IMR-90 (cell line): ENCODE data around the gene HSBP1L1. TPM values are rescaled to one million over a fixed set of nuclear protein-coding genes. Genes with fewer than 3 reads are reported as not detected.

Source experiments
- ATAC-seq: fragments of 200-7000 bp; cut with Tn5 transposase; 2 replicates; pipeline ENCODE4 v1.9.1; 2020; ENCODE audit warnings: low read depth, mild to moderate bottlenecking, moderate library complexity
- BruUV-seq: library from RNA; stranded (reverse); fragments of 400-500 nt; replicated peaks from 2 replicates; lab custom pipeline; 2021; lab: Mats Ljungman, UMichigan
- CTCF ChIA-PET: fragments of 300-600 bp; formaldehyde crosslinking; extraction: SDS; loops from one replicate; lab custom pipeline; 2021; ENCODE audit warnings: antibody characterized with exemption; lab: Yijun Ruan, JAX
- POLR2A ChIA-PET: fragments of 300-600 bp; sonication (Branson Sonifier 250); formaldehyde crosslinking; loops from one replicate; lab custom pipeline; 2022; ENCODE audit warnings: antibody characterized with exemption; ENCODE audit not compliant: unreplicated experiment; lab: Charles Lee
- DNase-seq: peaks from one replicate; pipeline ENCODE4 v3.0.0; 2013
- H2AFZ ChIP-seq: replicated peaks from 2 replicates; pipeline ENCODE3; 2013; ENCODE audit warnings: low read length, mild to moderate bottlenecking; ENCODE audit not compliant: poor library complexity
- H2AK5ac ChIP-seq: 2 replicates; pipeline ENCODE4 v1.6.1; 2013; ENCODE audit warnings: low read depth, low read length, inconsistent platforms
- H2AK9ac ChIP-seq: replicated peaks from 2 replicates; pipeline ENCODE3; 2013; ENCODE audit warnings: mild to moderate bottlenecking, low read depth, low read length, moderate library complexity; ENCODE audit not compliant: poor library complexity
- H2BK120ac ChIP-seq: 2 replicates; pipeline ENCODE4 v1.6.1; 2013; ENCODE audit warnings: low read depth, low read length, inconsistent platforms
- H2BK15ac ChIP-seq: 3 replicates; pipeline ENCODE4 v1.6.1; 2013; ENCODE audit warnings: low read depth, low read length, inconsistent platforms
- H2BK20ac ChIP-seq: 2 replicates; pipeline ENCODE4 v1.6.1; 2013; ENCODE audit warnings: low read depth, mild to moderate bottlenecking, inconsistent platforms, low read length, moderate library complexity
- H2BK5ac ChIP-seq: 2 replicates; pipeline ENCODE4 v1.6.1; 2013; ENCODE audit warnings: mild to moderate bottlenecking, low read depth, low read length, inconsistent platforms; ENCODE audit not compliant: poor library complexity, severe bottlenecking
- H3K14ac ChIP-seq: replicated peaks from 2 replicates; pipeline ENCODE4 v1.6.1; 2013; ENCODE audit warnings: low read depth, low read length, inconsistent platforms
- H3K18ac ChIP-seq: 2 replicates; pipeline ENCODE4 v1.6.1; 2013; ENCODE audit warnings: low read depth, low read length, control low read depth
- H3K23ac ChIP-seq: 2 replicates; pipeline ENCODE4 v1.6.1; 2013; ENCODE audit warnings: low read depth, low read length, inconsistent platforms
- H3K27ac ChIP-seq: 2 replicates; pipeline ENCODE4 v1.5.1; 2013; ENCODE audit warnings: mild to moderate bottlenecking, control low read depth, low read length; ENCODE audit not compliant: insufficient read depth
- H3K27me3 ChIP-seq: 2 replicates; pipeline ENCODE4 v1.6.1; 2013; ENCODE audit warnings: low read length; ENCODE audit not compliant: control insufficient read depth, insufficient read depth
- H3K36me3 ChIP-seq: 2 replicates; pipeline ENCODE4 v1.6.1; 2013; ENCODE audit warnings: low read length, mixed read lengths; ENCODE audit not compliant: control insufficient read depth, insufficient read depth
- H3K4ac ChIP-seq: 2 replicates; pipeline ENCODE4 v1.6.1; 2013; ENCODE audit warnings: low read depth, low read length, inconsistent platforms
- H3K4me1 ChIP-seq: 2 replicates; pipeline ENCODE4 v1.6.1; 2013; ENCODE audit warnings: low read length, mixed read lengths; ENCODE audit not compliant: control insufficient read depth, insufficient read depth
- H3K4me2 ChIP-seq: 2 replicates; pipeline ENCODE4 v1.6.1; 2013; ENCODE audit warnings: low read depth, mild to moderate bottlenecking, control low read depth, low read length, moderate library complexity
- H3K4me3 ChIP-seq: 2 replicates; pipeline ENCODE4 v1.5.1; 2013; ENCODE audit warnings: low read depth, mild to moderate bottlenecking, control low read depth, low read length, moderate library complexity; ENCODE audit not compliant: insufficient read depth
- H3K56ac ChIP-seq: 2 replicates; pipeline ENCODE4 v1.6.1; 2013; ENCODE audit warnings: low read length, inconsistent platforms; ENCODE audit not compliant: insufficient read depth; ENCODE audit errors: extremely low read depth
- H3K79me1 ChIP-seq, 2 experiments: 2 replicates each; pipeline ENCODE4 v1.6.1; 2013; ENCODE audit warnings: low read length in 2 of 2, inconsistent platforms in 1 of 2, low read depth in 1 of 2
- H3K9ac ChIP-seq: 2 replicates; pipeline ENCODE4 v1.6.1; 2013; ENCODE audit warnings: low read depth, low read length, control low read depth
- H3K9me1 ChIP-seq: 2 replicates; pipeline ENCODE4 v1.6.1; 2013; ENCODE audit warnings: low read length, inconsistent platforms; ENCODE audit not compliant: insufficient read depth
- H3K9me3 ChIP-seq: 2 replicates; pipeline ENCODE4 v1.6.1; 2013; ENCODE audit warnings: low read length; ENCODE audit not compliant: control insufficient read depth, insufficient read depth
- H4K20me1 ChIP-seq: 2 replicates; pipeline ENCODE4 v1.6.1; 2013; ENCODE audit warnings: low read length, inconsistent platforms; ENCODE audit not compliant: insufficient read depth
- H4K5ac ChIP-seq: 2 replicates; pipeline ENCODE4 v1.6.1; 2013; ENCODE audit warnings: mild to moderate bottlenecking, low read depth, low read length, control low read depth
- H4K8ac ChIP-seq, 2 experiments: 2 replicates each; pipeline ENCODE4 v1.6.1; 2013; ENCODE audit warnings: low read depth in 2 of 2, low read length in 2 of 2, control low read depth in 1 of 2, inconsistent platforms in 1 of 2
- H4K91ac ChIP-seq: 2 replicates; pipeline ENCODE4 v1.6.1; 2013; ENCODE audit warnings: low read depth, low read length, inconsistent platforms; ENCODE audit not compliant: insufficient read depth
- BHLHE40 ChIP-seq: fragments of 150-350 bp; IDR thresholded peaks from 2 replicates; pipeline ENCODE4 v1.6.1; 2016; ENCODE audit warnings: mild to moderate bottlenecking, low read depth, low read length
- CHD1 ChIP-seq: IDR thresholded peaks from 2 replicates; pipeline ENCODE4 v1.6.1; 2012; ENCODE audit warnings: low read depth, low read length, improper control_type of control experiment
- FOS ChIP-seq: fragments of 150-350 bp; IDR thresholded peaks from 2 replicates; pipeline ENCODE4 v1.6.1; 2016; ENCODE audit warnings: low read depth, low read length
- MAFK ChIP-seq: IDR thresholded peaks from 2 replicates; pipeline ENCODE4 v1.6.1; 2012; ENCODE audit warnings: low read depth, low read length, improper control_type of control experiment
- MAZ ChIP-seq: IDR thresholded peaks from 2 replicates; pipeline ENCODE4 v1.6.1; 2012; ENCODE audit warnings: low read depth, mild to moderate bottlenecking, low read length, improper control_type of control experiment, moderate library complexity, borderline replicate concordance
- NFE2L2 ChIP-seq: fragments of 150-350 bp; IDR thresholded peaks from 2 replicates; pipeline ENCODE4 v1.6.1; 2016; ENCODE audit warnings: low read depth, mild to moderate bottlenecking, low read length
- RAD21 ChIP-seq: IDR thresholded peaks from 2 replicates; pipeline ENCODE4 v1.6.1; 2012; ENCODE audit warnings: low read length, improper control_type of control experiment
- SMC3 ChIP-seq: fragments of 150-350 bp; IDR thresholded peaks from 2 replicates; pipeline ENCODE4 v1.6.1; 2016; ENCODE audit warnings: low read depth, mild to moderate bottlenecking, antibody characterized with exemption, low read length, moderate library complexity
- WGBS, 2 experiments: methylation state at CpG; one replicate each; pipeline versions ENCODE4 v1.1.5 to v1.1.7; 2013; ENCODE audit warnings: missing lambda C conversion rate in 2 of 2; ENCODE audit not compliant: insufficient read length in 1 of 2; ENCODE audit errors: extremely low coverage in 2 of 2; 5-methylcytosine and 5-hydroxymethylcytosine counted together
- dilution Hi-C: fragments of 300-500 bp; cut with HindIII; formaldehyde crosslinking; loops from one replicate; pipeline ENCODE4 v1.14.3; 2018; ENCODE audit warnings: low sequenced_read_pairs; ENCODE audit not compliant: unreplicated experiment
- in situ Hi-C: fragments of 300-500 bp; cut with MboI; formaldehyde crosslinking; loops from 3 replicates; pipeline ENCODE4 v1.14.3; 2019; ENCODE audit warnings: low sequenced_read_pairs, inconsistent platforms, mixed read lengths
- intact Hi-C: fragments of 100-400 bp; cut with micrococcal nuclease; formaldehyde crosslinking; loops from 2 replicates; pipeline ENCODE4 v1.10.0; 2022
- polyA plus RNA-seq, 3 experiments: library from polyadenylated mRNA; depleted of rRNA; stranded (reverse); fragments of >200 nt; gene quantifications; 2 replicates each; pipeline ENCODE4 v1.2.3, GENCODE V29; 2012; ENCODE audit warnings: low replicate concordance in 1 of 3
- total RNA-seq: library from RNA; depleted of rRNA; stranded (reverse); fragments of >200 nt; gene quantifications from 2 replicates; pipeline ENCODE4 v1.2.3, GENCODE V29; 2012
- TF ChIP-seq, protein P1 (sequence below): fragments of 150-350 bp; IDR thresholded peaks from 2 replicates; pipeline ENCODE4 v1.6.1; 2016; ENCODE audit warnings: low read depth, mild to moderate bottlenecking, low read length, moderate library complexity, borderline replicate concordance
- TF ChIP-seq, protein P2 (sequence below): fragments of 150-350 bp; IDR thresholded peaks from 2 replicates; pipeline ENCODE4 v1.6.1; 2017; ENCODE audit warnings: mild to moderate bottlenecking, antibody characterized with exemption, low read length, low read depth

The HSBP1L1 gene
- total and polyA plus RNA-seq, 2 of the 4 experiments (the other 2 are of a cell fraction) = 8.6 to 18.0 TPM

DNA sequence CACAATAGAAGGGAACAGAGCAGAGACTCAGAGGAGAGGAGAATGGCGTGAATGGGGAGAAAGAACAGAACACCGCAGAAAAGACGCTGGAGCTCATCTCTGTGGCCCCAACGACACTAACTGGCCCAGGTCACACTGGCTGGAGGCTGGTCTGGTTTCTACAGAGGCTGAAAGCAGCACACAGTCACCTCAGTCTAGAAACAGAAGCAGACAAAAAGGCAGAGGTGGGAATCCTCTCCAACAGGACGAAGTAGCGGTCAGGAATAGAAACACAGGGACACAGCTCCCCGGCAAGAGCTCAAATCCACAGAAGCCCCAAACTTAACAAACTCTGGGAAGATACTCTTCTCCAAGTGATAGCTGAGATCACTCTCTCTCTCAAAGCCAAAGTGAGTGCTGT is 22.2 kb upstream of the HSBP1L1 start:
- Histone ChIP-seq H2BK5ac (no peak overlapping the region), H3K36me3 (peaks cover 47% of the 10 kb centered on the region), H2BK15ac (no peak overlapping the region), H3K14ac (no peak overlapping the region), H2AFZ (no peak overlapping the region), H4K8ac (no peak overlapping the region), H3K9ac (no peak overlapping the region), H3K4me3 (no peak overlapping the region), H2BK20ac (no peak overlapping the region), H4K91ac (no peak overlapping the region), H3K79me1 (peaks cover 14 to 85% of the 10 kb centered on the region in 2 experiments), H3K9me1 (peaks cover 9% of the 10 kb centered on the region; the same call in 1 of the 2 replicates), H3K27me3 (no peaks in the 10 kb centered on the region), H3K4me2 (no peak overlapping the region), H3K56ac (no peak overlapping the region), H2BK120ac (no peak overlapping the region), H3K4ac (no peak overlapping the region), H4K20me1 (peaks cover 72% of the 10 kb centered on the region), H2AK5ac (no peak overlapping the region), H3K27ac (no peak overlapping the region), H3K4me1 (peaks cover 6% of the 10 kb centered on the region; the same call in 1 of the 2 replicates), H3K9me3 (no peaks in the 10 kb centered on the region), H3K18ac (no peak overlapping the region), H4K5ac (no peak overlapping the region), H3K23ac (no peak overlapping the region), H2AK9ac (no peak overlapping the region)
- in situ Hi-C loops (no loop called here), intact Hi-C loops (no loop called here), dilution Hi-C loops (no loop called here)
- no TSS peak for BruUV-seq
- DNase-seq = no peak
- ChIA-PET CTCF (no interaction called here), POLR2A (no interaction called here)
- no CpG with 5 or more reads among the region's 7 CpGs for WGBS, 2 experiments
- ATAC-seq = no peak
- no peak for TF ChIP-seq BHLHE40
- TF ChIP-seq, protein P1, sequence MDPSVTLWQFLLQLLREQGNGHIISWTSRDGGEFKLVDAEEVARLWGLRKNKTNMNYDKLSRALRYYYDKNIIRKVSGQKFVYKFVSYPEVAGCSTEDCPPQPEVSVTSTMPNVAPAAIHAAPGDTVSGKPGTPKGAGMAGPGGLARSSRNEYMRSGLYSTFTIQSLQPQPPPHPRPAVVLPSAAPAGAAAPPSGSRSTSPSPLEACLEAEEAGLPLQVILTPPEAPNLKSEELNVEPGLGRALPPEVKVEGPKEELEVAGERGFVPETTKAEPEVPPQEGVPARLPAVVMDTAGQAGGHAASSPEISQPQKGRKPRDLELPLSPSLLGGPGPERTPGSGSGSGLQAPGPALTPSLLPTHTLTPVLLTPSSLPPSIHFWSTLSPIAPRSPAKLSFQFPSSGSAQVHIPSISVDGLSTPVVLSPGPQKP = no peak
- no peak for TF ChIP-seq RAD21
- no peak for TF ChIP-seq MAFK
- no peak for TF ChIP-seq NFE2L2
- TF ChIP-seq FOS = no peak
- TF ChIP-seq CHD1 = no peak
- TF ChIP-seq MAZ = no peak
- TF ChIP-seq SMC3 = no peak
- TF ChIP-seq, protein P2, sequence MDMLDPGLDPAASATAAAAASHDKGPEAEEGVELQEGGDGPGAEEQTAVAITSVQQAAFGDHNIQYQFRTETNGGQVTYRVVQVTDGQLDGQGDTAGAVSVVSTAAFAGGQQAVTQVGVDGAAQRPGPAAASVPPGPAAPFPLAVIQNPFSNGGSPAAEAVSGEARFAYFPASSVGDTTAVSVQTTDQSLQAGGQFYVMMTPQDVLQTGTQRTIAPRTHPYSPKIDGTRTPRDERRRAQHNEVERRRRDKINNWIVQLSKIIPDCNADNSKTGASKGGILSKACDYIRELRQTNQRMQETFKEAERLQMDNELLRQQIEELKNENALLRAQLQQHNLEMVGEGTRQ = no peak
